HG03064 (cell line): ENCODE results near the gene VEGFA.

ENCODE experiments used
- ATAC-seq: cut with Tn5 transposase; IDR thresholded peaks from one replicate; pipeline ENCODE4 v1.9.1; 2021; ENCODE audit warnings: low read depth; ENCODE audit not compliant: unreplicated experiment

VEGFA gene

GRCh38 chr6:43758617-43759050 lies 11.4 kb upstream of the VEGFA start:
- no peak for ATAC-seq

- no peak for ATAC-seq
Observed at GRCh38 chr6:43759136-43759906, 10.7 kb upstream of the VEGFA start.

GRCh38 chr6:43759907-43760206 lies 10.2 kb upstream of the VEGFA start:
- ATAC-seq: no peak

GRCh38 chr6:43760210-43761168 lies 9.5 kb upstream of the VEGFA start:
- ATAC-seq: no peak

- no peak for ATAC-seq
Observed at GRCh38 chr6:43761666-43762409, 8.2 kb upstream of the VEGFA start.

- ATAC-seq: no peak
Observed at GRCh38 chr6:43762410-43762768, 7.6 kb upstream of the VEGFA start.

GRCh38 chr6:43762966-43763695 lies 6.9 kb upstream of the VEGFA start:
- ATAC-seq: no peak

GRCh38 chr6:43763812-43764522 lies 6.0 kb upstream of the VEGFA start:
- no peak for ATAC-seq

GRCh38 chr6:43764772-43765171 lies 5.2 kb upstream of the VEGFA start:
- ATAC-seq: no peak

- no peak for ATAC-seq
Observed at GRCh38 chr6:43765776-43766499, 4.1 kb upstream of the VEGFA start.

GRCh38 chr6:43766500-43766853 lies 3.5 kb upstream of the VEGFA start:
- no peak for ATAC-seq

- no peak for ATAC-seq
Observed at GRCh38 chr6:43766964-43767461, 3.0 kb upstream of the VEGFA start.

GRCh38 chr6:43767553-43768505 lies 2.2 kb upstream of the VEGFA start:
- ATAC-seq: no peak

- no peak for ATAC-seq
Observed at GRCh38 chr6:43768506-43768860, 1.5 kb upstream of the VEGFA start.

- ATAC-seq: no peak
Observed at GRCh38 chr6:43768983-43769525, 957 bp upstream of the VEGFA start.

GRCh38 chr6:43770372-43771209 lies 580 bp downstream of the VEGFA start:
- ATAC-seq: no peak
